H1 (cell line): ENCODE measurements around the gene CACNA1C. TPM values are rescaled to one million over a fixed set of nuclear protein-coding genes. Genes with fewer than 3 reads are reported as not detected.

Experiments
- CTCF ChIA-PET: fragments of 300-600 bp; sonication (Branson Sonifier 250); formaldehyde crosslinking; loops from one replicate; lab custom pipeline; 2021; ENCODE audit not compliant: partially characterized antibody; lab: Charles Lee
- POLR2A ChIA-PET: fragments of 300-600 bp; sonication (Branson Sonifier 250); formaldehyde crosslinking; loops from one replicate; lab custom pipeline; 2021; ENCODE audit warnings: inconsistent platforms; ENCODE audit not compliant: partially characterized antibody; lab: Charles Lee
- DNase-seq, 2 experiments: peaks; one replicate each; pipeline versions ENCODE4 v3.0.0 to v3.0.0-alpha.2; 2010 to 2022; ENCODE audit warnings: low spot score in 2 of 2, low read depth in 1 of 2, mixed read lengths in 1 of 2
- FAIRE-seq: peaks from 2 replicates; lab custom pipeline; 2011; peaks lifted over from hg19 to GRCh38; lab: Jason Lieb, UNC
- H2AFZ ChIP-seq: 2 replicates; pipeline ENCODE4 v1.8.1; 2012; ENCODE audit warnings: low read length, inconsistent platforms
- H2AK5ac ChIP-seq: 2 replicates; pipeline ENCODE4 v1.6.1; 2013; ENCODE audit warnings: low read depth, low read length
- H2BK120ac ChIP-seq: replicated peaks from 2 replicates; pipeline ENCODE3; 2013; ENCODE audit warnings: low read depth, low read length, inconsistent platforms
- H2BK12ac ChIP-seq: 2 replicates; pipeline ENCODE4 v1.6.1; 2013; ENCODE audit warnings: low read depth, low read length
- H2BK15ac ChIP-seq: 2 replicates; pipeline ENCODE4 v1.6.1; 2013; ENCODE audit warnings: low read length
- H2BK20ac ChIP-seq: 2 replicates; pipeline ENCODE4 v1.6.1; 2013; ENCODE audit warnings: low read length
- H2BK5ac ChIP-seq: 2 replicates; pipeline ENCODE4 v1.6.1; 2013; ENCODE audit warnings: low read depth, low read length
- H3K14ac ChIP-seq: 2 replicates; pipeline ENCODE4 v1.6.1; 2013; ENCODE audit warnings: inconsistent platforms; ENCODE audit not compliant: insufficient read length
- H3K18ac ChIP-seq: 2 replicates; pipeline ENCODE4 v1.6.1; 2013; ENCODE audit warnings: low read length; ENCODE audit errors: extremely low read depth
- H3K23ac ChIP-seq: 2 replicates; pipeline ENCODE4 v1.6.1; 2013; ENCODE audit warnings: inconsistent platforms; ENCODE audit not compliant: insufficient read length
- H3K23me2 ChIP-seq: 2 replicates; pipeline ENCODE4 v1.6.1; 2013; ENCODE audit warnings: low read depth, low read length
- H3K27ac ChIP-seq: 2 replicates; pipeline ENCODE4 v1.6.1; 2011; ENCODE audit warnings: low read depth, low read length, inconsistent platforms
- H3K27me3 ChIP-seq, 4 experiments: replicated peaks in 1 of 4; 1 replicate in 1 of 4; 2 replicates in 3 of 4; pipeline versions ENCODE4 v1.6.1 to v1.8.1; 2011 to 2013; ENCODE audit warnings: low read length in 3 of 4, mild to moderate bottlenecking in 3 of 4, inconsistent platforms in 2 of 4, mixed read lengths in 2 of 4, moderate library complexity in 1 of 4; ENCODE audit not compliant: control insufficient read depth in 3 of 4, insufficient read depth in 3 of 4; ENCODE audit errors: extremely low read depth in 1 of 4
- H3K36me3 ChIP-seq, 4 experiments: 2 replicates each; pipeline versions ENCODE4 v1.6.1 to v1.8.1; 2011 to 2013; ENCODE audit warnings: mild to moderate bottlenecking in 4 of 4, low read length in 3 of 4, moderate library complexity in 2 of 4, control low read depth in 1 of 4, inconsistent platforms in 1 of 4; ENCODE audit not compliant: insufficient read depth in 4 of 4, control insufficient read depth in 2 of 4
- H3K4ac ChIP-seq: replicated peaks from 2 replicates; pipeline ENCODE3; 2013; ENCODE audit warnings: low read length, low read depth, mixed read lengths, inconsistent platforms; ENCODE audit not compliant: insufficient read length
- H3K4me1 ChIP-seq, 4 experiments: replicated peaks in 1 of 4; 1 replicate in 1 of 4; 2 replicates in 3 of 4; pipeline versions ENCODE4 v1.6.1 to v1.8.1; 2011 to 2013; ENCODE audit warnings: low read length in 3 of 4, inconsistent platforms in 2 of 4, mixed read lengths in 1 of 4; ENCODE audit not compliant: insufficient read depth in 4 of 4, control insufficient read depth in 3 of 4
- H3K4me2 ChIP-seq, 2 experiments: 2 replicates each; pipeline versions ENCODE4 v1.6.1 to v1.8.1; 2011 to 2013; ENCODE audit warnings: low read depth in 2 of 2, low read length in 2 of 2, control low read depth in 1 of 2, inconsistent platforms in 1 of 2, mild to moderate bottlenecking in 1 of 2; ENCODE audit not compliant: insufficient read depth in 1 of 2
- H3K4me3 ChIP-seq, 4 experiments: fragments of 200-600, 300-600 bp in 1 of 4; sonication (generic), shearing (Covaris generic), sonication (Bioruptor Twin) in 1 of 4; 2 replicates each; pipeline versions ENCODE4 v1.5.1 to v1.8.1; 2011 to 2016; ENCODE audit warnings: low read length in 4 of 4, low read depth in 3 of 4, control low read depth in 2 of 4, inconsistent platforms in 2 of 4, mild to moderate bottlenecking in 2 of 4, mixed read lengths in 1 of 4, moderate library complexity in 1 of 4; ENCODE audit not compliant: insufficient read depth in 2 of 4; ENCODE audit errors: extremely low read depth in 1 of 4
- H3K56ac ChIP-seq: replicated peaks from 2 replicates; pipeline ENCODE3; 2013; ENCODE audit warnings: low read depth, mild to moderate bottlenecking, mixed read lengths, low read length, inconsistent platforms; ENCODE audit not compliant: insufficient read length
- H3K79me1 ChIP-seq: 2 replicates; pipeline ENCODE4 v1.6.1; 2013; ENCODE audit warnings: low read depth, low read length, control low read depth
- H3K79me2 ChIP-seq, 2 experiments: 2 replicates each; pipeline versions ENCODE4 v1.6.1 to v1.8.1; 2012 to 2013; ENCODE audit warnings: low read length in 2 of 2, mild to moderate bottlenecking in 2 of 2, inconsistent platforms in 1 of 2; ENCODE audit not compliant: insufficient read depth in 2 of 2, control insufficient read depth in 1 of 2
- H3K9ac ChIP-seq, 4 experiments: replicated peaks in 1 of 4; 1 replicate in 1 of 4; 2 replicates in 3 of 4; pipeline versions ENCODE4 v1.6.1 to v1.8.1; 2011 to 2013; ENCODE audit warnings: low read depth in 3 of 4, low read length in 3 of 4, control low read depth in 2 of 4, mild to moderate bottlenecking in 2 of 4, moderate library complexity in 2 of 4, inconsistent platforms in 1 of 4; ENCODE audit errors: extremely low read depth in 1 of 4
- H3K9me3 ChIP-seq, 2 experiments: 2 replicates each; pipeline versions ENCODE4 v1.6.1 to v1.8.1; 2012 to 2013; ENCODE audit warnings: mild to moderate bottlenecking in 2 of 2, moderate library complexity in 2 of 2, control low read depth in 1 of 2, inconsistent platforms in 1 of 2, low read depth in 1 of 2, low read length in 1 of 2, mixed read lengths in 1 of 2; ENCODE audit not compliant: insufficient read depth in 2 of 2
- H4K20me1 ChIP-seq, 2 experiments: replicated peaks in 1 of 2; 2 replicates each; pipeline versions ENCODE3 to v1.8.1; 2011 to 2013; ENCODE audit warnings: inconsistent platforms in 2 of 2, low read length in 2 of 2, mild to moderate bottlenecking in 1 of 2; ENCODE audit not compliant: insufficient read depth in 2 of 2, control insufficient read depth in 1 of 2
- H4K5ac ChIP-seq: 2 replicates; pipeline ENCODE4 v1.6.1; 2013; ENCODE audit warnings: low read length, low read depth, mixed read lengths, inconsistent platforms; ENCODE audit not compliant: insufficient read length
- H4K8ac ChIP-seq: 2 replicates; pipeline ENCODE4 v1.8.0; 2013; ENCODE audit warnings: mild to moderate bottlenecking, moderate library complexity, low read length, inconsistent platforms; ENCODE audit not compliant: insufficient read depth; ENCODE audit errors: extremely low read depth
- H4K91ac ChIP-seq: replicated peaks from 2 replicates; pipeline ENCODE3; 2013; ENCODE audit warnings: low read length, mixed read lengths, inconsistent platforms; ENCODE audit not compliant: insufficient read length
- ASH2L ChIP-seq: fragments of 200-600, 300-600 bp; sonication (generic); IDR thresholded peaks from one replicate; pipeline ENCODE4 v1.7.1; 2017; ENCODE audit warnings: low read length
- BCL11A ChIP-seq, 2 experiments: IDR thresholded peaks; one replicate each; pipeline ENCODE4 v1.6.1; 2011; ENCODE audit warnings: low read depth in 2 of 2, low read length in 2 of 2, mild to moderate bottlenecking in 2 of 2
- CEBPB ChIP-seq: IDR thresholded peaks from 2 replicates; pipeline ENCODE4 v1.6.1; 2012; ENCODE audit warnings: low read depth, low read length
- CTCF ChIP-seq, 3 experiments: IDR thresholded peaks; 1 replicate in 2 of 3; 2 replicates in 1 of 3; pipeline versions ENCODE4 v1.5.1 to v1.6.1; 2011; ENCODE audit warnings: low read length in 3 of 3, mild to moderate bottlenecking in 3 of 3, inconsistent platforms in 2 of 3, low read depth in 1 of 3, moderate library complexity in 1 of 3; ENCODE audit not compliant: insufficient read depth in 1 of 3; ENCODE audit errors: control extremely low read depth in 1 of 3
- MAFK ChIP-seq: IDR thresholded peaks from 2 replicates; pipeline ENCODE4 v1.6.1; 2012; ENCODE audit warnings: low read depth, mild to moderate bottlenecking, improper control_type of control experiment, low read length
- PHF8 ChIP-seq: fragments of 200-600 bp; sonication (generic); conservative IDR thresholded peaks from 2 replicates; pipeline ENCODE4 v1.7.1; 2012; ENCODE audit warnings: low read depth, mild to moderate bottlenecking, inconsistent platforms, low read length, moderate library complexity
- POLR2AphosphoS5 ChIP-seq: IDR thresholded peaks from 2 replicates; pipeline ENCODE4 v1.6.1; 2011; ENCODE audit warnings: low read depth, low read length
- RXRA ChIP-seq: IDR thresholded peaks from 2 replicates; pipeline ENCODE4 v1.6.1; 2011; ENCODE audit warnings: low read depth, mild to moderate bottlenecking, low read length, moderate library complexity; ENCODE audit not compliant: insufficient read depth
- SIX5 ChIP-seq: IDR thresholded peaks from 2 replicates; pipeline ENCODE4 v1.6.1; 2011; ENCODE audit warnings: mild to moderate bottlenecking, low read depth, low read length
- TAF7 ChIP-seq: optimal IDR thresholded peaks from 2 replicates; pipeline ENCODE3; 2011; ENCODE audit warnings: low read depth, mild to moderate bottlenecking, inconsistent platforms, low read length, moderate library complexity, borderline replicate concordance
- WGBS, 2 experiments: shearing (Covaris generic) in 1 of 2; methylation state at CpG; one replicate each; pipeline versions ENCODE4 v1.1.6 to v1.1.7; 2013 to 2015; ENCODE audit warnings: low lambda C conversion rate in 2 of 2, mixed read lengths in 2 of 2, inconsistent platforms in 1 of 2, low coverage in 1 of 2, missing lambda C conversion rate in 1 of 2; ENCODE audit not compliant: insufficient replicate concordance in 2 of 2, insufficient coverage in 1 of 2, insufficient read length in 1 of 2; ENCODE audit errors: extremely low coverage in 1 of 2, missing lambda C conversion rate in 1 of 2; 5-methylcytosine and 5-hydroxymethylcytosine counted together
- polyA plus RNA-seq, 7 experiments: library from polyadenylated mRNA; depleted of rRNA in 3 of 7; stranded (reverse) in 5 of 7; unstranded in 2 of 7; fragments of >200 nt in 5 of 7; fragments of 200-250 nt in 2 of 7; gene quantifications; 1 replicate in 5 of 7; 2 replicates in 1 of 7; 4 replicates in 1 of 7; pipeline versions ENCODE4 v1.2.1 to v1.2.3, GENCODE V29; 2011 to 2013; ENCODE audit warnings: missing spikeins in 2 of 7, mixed read lengths in 2 of 7
- total RNA-seq: library from RNA; stranded (reverse); fragmentation: NEBNext Ultra II Directional; extraction: Animal tissue kit (Norgen Biotek cat#: 25700); gene quantifications from 2 replicates; pipeline ENCODE4 v1.2.1, GENCODE V29; 2021

CACNA1C gene
- total and polyA plus RNA-seq, 2 of the 8 experiments (the other 6 are each of a cell fraction or from before 2014, with no cell fraction given), result 1.3 TPM

- no peak overlapping the region for H3K56ac ChIP-seq
- H3K79me1 ChIP-seq, result no peaks in the 10 kb centered on the region
- FAIRE-seq, result no peak
- no peaks in the 10 kb centered on the region for H3K23me2 ChIP-seq
- no peak overlapping the region for H3K14ac ChIP-seq
- H3K27ac ChIP-seq, result no peak overlapping the region
- H3K27me3 ChIP-seq, result no peaks in the 10 kb centered on the region; a peak in 1 of 7 replicates
- H4K8ac ChIP-seq, result no peak overlapping the region
- ChIA-PET POLR2A (interaction anchor here (1.0 to 1.4 kb wide), 2 partner anchors 19 to 25 kb away, joined by 3 to 5 read pairs; no protein-coding TSS in a partner anchor), CTCF (interaction anchor here (0.7 to 4.0 kb wide), 7 partner anchors 8 to 66 kb away, joined by 3 to 23 read pairs (median 3); no protein-coding TSS in a partner anchor)
- no peak overlapping the region for H3K23ac ChIP-seq
- no peak overlapping the region for H3K18ac ChIP-seq
- no peaks in the 10 kb centered on the region for H3K79me2 ChIP-seq
- H2AK5ac ChIP-seq, result no peak overlapping the region
- H2BK5ac ChIP-seq, result no peak overlapping the region
- no peaks in the 10 kb centered on the region for H3K36me3 ChIP-seq
- H2BK20ac ChIP-seq, result no peak overlapping the region
- 90% methylated on average over 16 of the region's 16 CpGs; no CpG with 5 or more reads in 1 of the 2 experiments for WGBS, 2 experiments
- DNase-seq, result no peak
- H3K9me3 ChIP-seq, result no peaks in the 10 kb centered on the region
- no peak overlapping the region for H3K4ac ChIP-seq
- TF ChIP-seq PHF8 (no peak), ASH2L (no peak), BCL11A (IDR thresholded peaks at IDR 0.05; ENCODE audit: low read depth in 2 of 2, low read length in 2 of 2) (no peak), TAF7 (no peak), RXRA (no peak), SIX5 (no peak), MAFK (no peak), POLR2AphosphoS5 (no peak), CEBPB (no peak), CTCF (IDR thresholded peaks at IDR 0.05; ENCODE audit: control extremely low read depth in 1 of 3, insufficient read depth in 1 of 3, low read depth in 1 of 3, low read length in 3 of 3) (no peak)
- H3K9ac ChIP-seq, result no peak overlapping the region
- H2BK120ac ChIP-seq, result no peak overlapping the region
- no peak overlapping the region for H4K5ac ChIP-seq
- no peaks in the 10 kb centered on the region for H4K20me1 ChIP-seq
- peaks cover 0 to 5% (median 0%) of the 10 kb centered on the region in 4 experiments; a peak in 1 of 7 replicates for H3K4me1 ChIP-seq
- H2BK15ac ChIP-seq, result no peak overlapping the region
- H2AFZ ChIP-seq, result no peak overlapping the region
- H2BK12ac ChIP-seq, result no peak overlapping the region
- H4K91ac ChIP-seq, result no peak overlapping the region
- H3K4me3 ChIP-seq, result no peak overlapping the region
- no peak overlapping the region for H3K4me2 ChIP-seq
Measured at GRCh38 chr12:2649201-2650030, 596.6 kb downstream of the CACNA1C start.
